Measurements from ENCODE around the gene MGLL. TPM values are rescaled to one million over a fixed set of nuclear protein-coding genes. Genes with fewer than 3 reads are reported as not detected.

Gene MGLL
- total RNA-seq, 1 experiment from 2014 or later, result 6.8 TPM

DNA sequence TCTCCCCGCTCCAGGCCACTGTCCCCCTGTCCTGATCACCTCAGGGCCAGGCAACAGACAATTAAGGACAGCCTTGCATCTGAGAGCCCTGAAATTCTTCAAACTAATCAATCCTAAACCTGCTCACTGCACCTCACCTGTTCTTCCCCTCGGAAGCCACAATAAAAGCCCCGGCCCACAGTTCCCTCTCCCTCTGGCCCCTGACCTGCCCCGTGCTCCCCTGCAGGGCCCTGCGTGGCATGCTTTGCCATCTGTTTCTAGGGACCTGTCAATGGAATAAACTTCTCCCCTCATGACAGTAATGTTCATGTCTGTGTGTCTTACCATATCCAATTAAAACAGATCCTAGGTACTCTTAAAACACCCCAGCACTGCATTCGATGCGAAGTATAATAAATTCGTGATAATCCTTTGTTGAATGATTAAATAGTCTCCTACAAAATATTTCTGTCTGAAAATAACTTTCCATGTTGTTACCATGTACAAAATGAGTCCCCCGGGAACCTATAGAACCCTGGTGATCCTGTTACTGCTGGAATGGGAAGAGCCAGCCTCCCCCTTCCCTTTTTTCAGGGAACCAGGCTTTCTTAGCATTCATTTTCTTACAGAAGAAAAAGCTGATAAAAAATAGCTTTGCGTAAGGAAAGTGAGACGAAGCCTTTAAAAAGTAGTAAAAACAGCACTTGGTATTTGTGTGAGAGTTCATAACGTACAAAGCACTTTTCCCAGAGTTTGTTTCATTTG lies 90.6 kb downstream of the MGLL start:
- Histone ChIP-seq H3K4me3 (replicated peaks in 1 of 2; ENCODE audit: low read depth in 1 of 2, low read length in 2 of 2) (no peak overlapping the region), H3K36me3 (ENCODE audit: control insufficient read depth in 1 of 2, insufficient read depth in 2 of 2, low read length in 2 of 2) (no peaks in the 10 kb centered on the region), H3K27me3 (ENCODE audit: insufficient read depth, low read length) (no peaks in the 10 kb centered on the region), H3K79me2 (ENCODE audit: insufficient read depth, low read length) (no peaks in the 10 kb centered on the region), H3K9me3 (ENCODE audit: control insufficient read depth in 1 of 2, insufficient read depth in 1 of 2, low read depth in 1 of 2, low read length in 2 of 2) (no peaks in the 10 kb centered on the region), H3K9me2 (ENCODE audit: insufficient read depth) (no peaks in the 10 kb centered on the region), H3K9ac (ENCODE audit: low read length) (no peak overlapping the region), H2AFZ (ENCODE audit: low read depth, low read length, poor library complexity, severe bottlenecking) (no peak overlapping the region), H3K4me1 (ENCODE audit: control insufficient read depth in 1 of 2, insufficient read depth in 2 of 2, low read length in 2 of 2) (peaks cover 0 to 12% of the 10 kb centered on the region in 2 experiments; a peak in 2 of 4 replicates), H4K20me1 (ENCODE audit: insufficient read depth) (no peaks in the 10 kb centered on the region), H3K27ac (ENCODE audit: low read depth, low read length) (no peak overlapping the region), H3K4me2 (ENCODE audit: low read length) (no peak overlapping the region)
- intact Hi-C loops (cut with micrococcal nuclease), result no loop called here
- no TSS peak for BruUV-seq (replicated peaks)
- ChIA-PET POLR2A (no interaction called here), RAD21 (ENCODE audit: low non-redundant PET in 1 of 2, low total read pairs in 2 of 2, uncharacterized antibody in 2 of 2, unreplicated experiment in 2 of 2) (no interaction called here), CTCF (no interaction called here)
- TF ChIP-seq ZNF274 (IDR thresholded peaks at IDR 0.05; ENCODE audit: low read depth, low read length) (no peak), CBX3 (IDR thresholded peaks at IDR 0.05; ENCODE audit: low read depth) (no peak), YY1 (IDR thresholded peaks at IDR 0.05; ENCODE audit: extremely low read depth, insufficient replicate concordance, low read depth, low read length) (no peak), ZFX (IDR thresholded peaks at IDR 0.05) (no peak), ZBTB33 (IDR thresholded peaks at IDR 0.05; ENCODE audit: extremely low read depth, insufficient replicate concordance, low read length) (no peak)
- TF ChIP-seq, protein P1, sequence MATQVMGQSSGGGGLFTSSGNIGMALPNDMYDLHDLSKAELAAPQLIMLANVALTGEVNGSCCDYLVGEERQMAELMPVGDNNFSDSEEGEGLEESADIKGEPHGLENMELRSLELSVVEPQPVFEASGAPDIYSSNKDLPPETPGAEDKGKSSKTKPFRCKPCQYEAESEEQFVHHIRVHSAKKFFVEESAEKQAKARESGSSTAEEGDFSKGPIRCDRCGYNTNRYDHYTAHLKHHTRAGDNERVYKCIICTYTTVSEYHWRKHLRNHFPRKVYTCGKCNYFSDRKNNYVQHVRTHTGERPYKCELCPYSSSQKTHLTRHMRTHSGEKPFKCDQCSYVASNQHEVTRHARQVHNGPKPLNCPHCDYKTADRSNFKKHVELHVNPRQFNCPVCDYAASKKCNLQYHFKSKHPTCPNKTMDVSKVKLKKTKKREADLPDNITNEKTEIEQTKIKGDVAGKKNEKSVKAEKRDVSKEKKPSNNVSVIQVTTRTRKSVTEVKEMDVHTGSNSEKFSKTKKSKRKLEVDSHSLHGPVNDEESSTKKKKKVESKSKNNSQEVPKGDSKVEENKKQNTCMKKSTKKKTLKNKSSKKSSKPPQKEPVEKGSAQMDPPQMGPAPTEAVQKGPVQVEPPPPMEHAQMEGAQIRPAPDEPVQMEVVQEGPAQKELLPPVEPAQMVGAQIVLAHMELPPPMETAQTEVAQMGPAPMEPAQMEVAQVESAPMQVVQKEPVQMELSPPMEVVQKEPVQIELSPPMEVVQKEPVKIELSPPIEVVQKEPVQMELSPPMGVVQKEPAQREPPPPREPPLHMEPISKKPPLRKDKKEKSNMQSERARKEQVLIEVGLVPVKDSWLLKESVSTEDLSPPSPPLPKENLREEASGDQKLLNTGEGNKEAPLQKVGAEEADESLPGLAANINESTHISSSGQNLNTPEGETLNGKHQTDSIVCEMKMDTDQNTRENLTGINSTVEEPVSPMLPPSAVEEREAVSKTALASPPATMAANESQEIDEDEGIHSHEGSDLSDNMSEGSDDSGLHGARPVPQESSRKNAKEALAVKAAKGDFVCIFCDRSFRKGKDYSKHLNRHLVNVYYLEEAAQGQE (IDR thresholded peaks at IDR 0.05; ENCODE audit: low read depth), result no peak
- DNase-seq (ENCODE audit: low read depth, low spot score) (no peak), ATAC-seq (no peak)
